ENCODE measurements around the gene PRRX2. TPM values are rescaled to one million over a fixed set of nuclear protein-coding genes. Genes with fewer than 3 reads are reported as not detected.

The PRRX2 gene
- total RNA-seq, 1 experiment from 2014 or later = 12.7 TPM

DNA sequence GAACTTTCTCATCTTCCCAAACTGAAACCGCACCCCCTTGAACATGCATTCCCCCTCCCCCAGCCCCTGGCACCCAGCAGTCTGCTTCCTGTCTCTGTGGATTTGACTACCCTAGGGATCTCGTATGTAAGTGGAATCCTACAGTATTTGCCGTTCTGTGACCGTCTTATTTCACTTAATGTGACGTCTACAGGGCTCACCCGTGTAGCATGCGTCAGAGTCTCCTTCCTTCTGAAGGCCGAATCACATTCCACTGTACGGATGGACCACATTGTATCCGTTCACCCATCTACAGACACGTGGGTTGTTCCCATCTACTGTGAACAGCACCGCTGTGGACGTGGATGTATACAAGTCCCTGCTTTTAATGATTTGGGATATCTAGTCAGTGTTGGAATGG, 4.5 kb downstream of the PRRX2 start:
- H3K9me3 ChIP-seq (ENCODE audit: low read depth, low read length, poor library complexity, severe bottlenecking) = no peaks in the 10 kb centered on the region
- TF ChIP-seq, protein P1, sequence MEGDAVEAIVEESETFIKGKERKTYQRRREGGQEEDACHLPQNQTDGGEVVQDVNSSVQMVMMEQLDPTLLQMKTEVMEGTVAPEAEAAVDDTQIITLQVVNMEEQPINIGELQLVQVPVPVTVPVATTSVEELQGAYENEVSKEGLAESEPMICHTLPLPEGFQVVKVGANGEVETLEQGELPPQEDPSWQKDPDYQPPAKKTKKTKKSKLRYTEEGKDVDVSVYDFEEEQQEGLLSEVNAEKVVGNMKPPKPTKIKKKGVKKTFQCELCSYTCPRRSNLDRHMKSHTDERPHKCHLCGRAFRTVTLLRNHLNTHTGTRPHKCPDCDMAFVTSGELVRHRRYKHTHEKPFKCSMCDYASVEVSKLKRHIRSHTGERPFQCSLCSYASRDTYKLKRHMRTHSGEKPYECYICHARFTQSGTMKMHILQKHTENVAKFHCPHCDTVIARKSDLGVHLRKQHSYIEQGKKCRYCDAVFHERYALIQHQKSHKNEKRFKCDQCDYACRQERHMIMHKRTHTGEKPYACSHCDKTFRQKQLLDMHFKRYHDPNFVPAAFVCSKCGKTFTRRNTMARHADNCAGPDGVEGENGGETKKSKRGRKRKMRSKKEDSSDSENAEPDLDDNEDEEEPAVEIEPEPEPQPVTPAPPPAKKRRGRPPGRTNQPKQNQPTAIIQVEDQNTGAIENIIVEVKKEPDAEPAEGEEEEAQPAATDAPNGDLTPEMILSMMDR (conservative IDR thresholded peaks at IDR 0.05; ENCODE audit: low read depth, low read length) = no peak
- no peak for TF ChIP-seq EZH2 (IDR thresholded peaks at IDR 0.05; ENCODE audit: borderline replicate concordance, low read depth, low read length, poor library complexity, severe bottlenecking)
- intact Hi-C loops (cut with micrococcal nuclease; ENCODE audit: unreplicated experiment) = no loop called here
- peak; percentile 86 for DNase-seq (ENCODE audit: low spot score)
- BruUV-seq (replicated peaks) = no TSS peak
- H3K27ac ChIP-seq (ENCODE audit: low read depth, low read length, poor library complexity, severe bottlenecking) = peak overlapping the region; percentile 85
- H3K27me3 ChIP-seq (replicated peaks; ENCODE audit: insufficient read depth, low read depth, low read length, poor library complexity) = no peaks in the 10 kb centered on the region
- peaks cover 43% of the 10 kb centered on the region for H3K4me1 ChIP-seq (ENCODE audit: insufficient read depth, low read length, poor library complexity, severe bottlenecking)
- CTCF ChIA-PET = no interaction called here
- no peak overlapping the region for H3K4me3 ChIP-seq (ENCODE audit: low read depth, low read length, poor library complexity, severe bottlenecking)
- H3K36me3 ChIP-seq (ENCODE audit: insufficient read depth, low read length, poor library complexity, severe bottlenecking) = no peaks in the 10 kb centered on the region
- POLR2A ChIA-PET (ENCODE audit: low non-redundant PET) = no interaction called here

DNA sequence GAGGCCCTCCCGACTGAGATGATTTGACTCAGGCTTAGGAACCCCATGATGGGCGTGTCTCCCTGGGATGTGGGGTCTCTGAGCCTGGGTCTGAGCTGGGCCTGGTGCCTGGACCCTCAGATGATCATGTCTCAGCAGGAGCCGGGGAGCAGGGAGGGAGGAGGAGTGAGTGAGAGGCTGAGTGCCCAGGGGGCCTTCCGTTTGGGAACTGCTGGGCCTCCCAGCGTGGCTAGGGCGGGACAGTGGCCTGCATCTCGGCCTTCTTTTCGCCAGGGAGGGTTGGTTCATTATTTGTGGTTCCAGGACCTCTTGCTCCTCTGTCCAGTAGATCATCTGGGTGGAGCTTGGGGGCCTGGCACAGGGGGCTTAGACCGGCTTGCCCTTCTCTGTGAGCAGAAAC, 5.6 kb downstream of the PRRX2 start:
- Histone ChIP-seq H3K9me3 (ENCODE audit: low read depth, low read length, poor library complexity, severe bottlenecking) (no peaks in the 10 kb centered on the region), H3K4me1 (ENCODE audit: insufficient read depth, low read length, poor library complexity, severe bottlenecking) (peaks cover 42% of the 10 kb centered on the region), H3K27me3 (replicated peaks; ENCODE audit: insufficient read depth, low read depth, low read length, poor library complexity) (no peaks in the 10 kb centered on the region), H3K4me3 (ENCODE audit: low read depth, low read length, poor library complexity, severe bottlenecking) (no peak overlapping the region), H3K27ac (ENCODE audit: low read depth, low read length, poor library complexity, severe bottlenecking) (peak overlapping the region; percentile 76), H3K36me3 (ENCODE audit: insufficient read depth, low read length, poor library complexity, severe bottlenecking) (no peaks in the 10 kb centered on the region)
- DNase-seq (ENCODE audit: low spot score) = peak; percentile 59
- intact Hi-C loops (cut with micrococcal nuclease; ENCODE audit: unreplicated experiment) = no loop called here
- ChIA-PET CTCF (no interaction called here), POLR2A (ENCODE audit: low non-redundant PET) (no interaction called here)
- no TSS peak for BruUV-seq (replicated peaks)
- TF ChIP-seq, protein P1 (conservative IDR thresholded peaks at IDR 0.05; ENCODE audit: low read depth, low read length) = no peak

DNA sequence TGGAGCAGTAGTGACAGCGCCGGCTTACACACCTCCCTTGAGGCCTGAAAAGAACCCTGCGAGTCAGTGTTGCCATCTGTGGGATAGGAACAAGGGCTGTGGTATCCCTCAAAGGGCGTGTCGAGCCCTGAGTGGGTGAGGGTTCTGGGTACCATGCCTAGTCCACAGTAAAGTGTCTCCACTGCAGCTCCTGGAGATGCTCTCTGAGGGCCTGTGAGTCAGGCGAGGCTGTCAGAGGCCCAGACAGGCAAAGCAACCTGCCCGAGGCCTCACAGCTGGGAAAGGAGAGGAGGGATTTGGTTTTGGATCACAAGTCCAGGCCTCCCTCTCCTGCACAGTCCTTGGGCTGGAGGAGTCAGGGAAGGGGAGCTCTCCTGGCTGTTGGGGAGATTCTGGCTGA, 6.1 kb downstream of the PRRX2 start:
- no TSS peak for BruUV-seq (replicated peaks)
- intact Hi-C loops (cut with micrococcal nuclease; ENCODE audit: unreplicated experiment) = no loop called here
- H3K4me1 ChIP-seq (ENCODE audit: insufficient read depth, low read length, poor library complexity, severe bottlenecking) = peaks cover 42% of the 10 kb centered on the region

More for the DNA sequence above, 6.1 kb downstream of the PRRX2 start:
- Histone ChIP-seq H3K36me3 (ENCODE audit: insufficient read depth, low read length, poor library complexity, severe bottlenecking) (no peaks in the 10 kb centered on the region), H3K9me3 (ENCODE audit: low read depth, low read length, poor library complexity, severe bottlenecking) (no peaks in the 10 kb centered on the region), H3K27me3 (replicated peaks; ENCODE audit: insufficient read depth, low read depth, low read length, poor library complexity) (no peaks in the 10 kb centered on the region), H3K27ac (ENCODE audit: low read depth, low read length, poor library complexity, severe bottlenecking) (peak overlapping the region; percentile 76), H3K4me3 (ENCODE audit: low read depth, low read length, poor library complexity, severe bottlenecking) (no peak overlapping the region)
- TF ChIP-seq, protein P1 (conservative IDR thresholded peaks at IDR 0.05; ENCODE audit: low read depth, low read length) = no peak
- no peak for TF ChIP-seq EZH2 (IDR thresholded peaks at IDR 0.05; ENCODE audit: borderline replicate concordance, low read depth, low read length, poor library complexity, severe bottlenecking)
- ChIA-PET POLR2A (ENCODE audit: low non-redundant PET) (no interaction called here), CTCF (no interaction called here)
- no peak for DNase-seq (ENCODE audit: low spot score)
